ENCODE measurements around the gene MCF2L2.

The MCF2L2 gene

DNA sequence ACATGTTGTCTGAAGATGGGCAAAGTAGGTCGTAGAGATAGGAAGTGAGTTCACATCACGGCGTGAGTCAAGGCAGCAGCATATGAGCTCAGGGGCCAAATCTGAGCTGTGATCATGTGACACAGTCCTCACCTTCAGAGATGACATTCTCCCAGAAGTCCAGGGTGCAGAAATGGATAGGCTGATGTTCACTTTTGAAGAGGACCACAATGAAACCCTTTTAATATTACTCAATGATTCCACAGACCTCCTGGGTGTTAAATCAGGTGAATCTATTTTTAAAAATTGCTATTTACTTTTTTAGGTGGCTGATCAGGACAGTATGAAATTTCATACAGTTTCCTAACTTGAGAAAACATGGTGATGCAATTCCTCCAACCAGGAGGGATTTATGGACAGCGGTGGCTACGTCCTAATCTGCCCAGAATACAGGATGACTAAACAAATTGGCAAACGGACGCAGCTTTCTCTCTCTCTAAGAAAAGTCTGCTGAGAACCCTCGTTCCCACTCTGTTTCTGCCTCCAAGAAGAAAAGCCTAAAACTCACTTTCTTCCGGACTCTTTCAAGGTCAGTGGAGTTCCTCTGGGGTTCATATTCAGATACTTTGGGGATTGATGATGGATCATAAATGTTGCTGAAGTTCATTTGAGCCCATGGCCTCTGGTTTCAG, 141.0 kb downstream of the MCF2L2 start:
- no peak for DNase-seq

GRCh38 chr3:183285828-183286457, 142.5 kb downstream of the MCF2L2 start:
- peak; percentile 90 for DNase-seq

DNA sequence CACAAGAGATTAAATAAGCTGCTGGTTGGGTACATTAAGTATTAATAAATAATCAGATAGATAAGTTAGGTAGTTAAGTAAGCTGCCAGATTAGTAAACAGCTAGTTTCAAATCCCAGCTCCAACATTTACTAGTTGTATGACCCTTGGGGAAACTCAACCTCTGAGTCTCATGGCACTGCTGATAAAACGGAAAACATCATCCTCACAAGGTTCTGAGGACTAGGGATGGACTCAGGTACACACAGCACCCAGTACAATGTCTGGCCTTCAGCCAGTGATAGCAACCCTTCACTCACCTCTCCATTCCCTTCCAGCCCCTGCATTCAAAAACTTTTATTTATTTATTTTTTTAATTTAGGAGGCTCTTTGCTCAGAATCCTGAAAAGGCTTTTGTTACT, 143.1 kb downstream of the MCF2L2 start:
- DNase-seq = no peak

GRCh38 chr3:183284570-183284969, 143.8 kb downstream of the MCF2L2 start:
- no peak for DNase-seq

DNA sequence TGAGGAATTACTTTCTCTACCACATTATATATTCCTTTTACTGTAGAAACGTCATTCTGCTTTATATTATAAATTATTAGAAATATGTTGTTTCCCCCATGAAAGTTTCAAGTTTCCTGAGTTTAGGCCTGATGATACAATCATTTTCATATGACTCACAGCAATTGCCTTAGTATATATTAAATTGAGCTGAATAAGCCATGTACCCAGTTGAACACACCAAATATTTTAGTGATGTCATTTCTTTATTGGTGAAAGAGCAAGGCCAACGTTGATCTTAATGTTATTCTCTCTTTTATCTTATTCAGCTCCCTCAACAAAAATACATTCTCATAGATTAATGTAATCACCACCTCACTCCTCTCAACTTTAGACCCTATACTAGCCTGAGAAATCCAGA, 144.5 kb downstream of the MCF2L2 start:
- DNase-seq = no peak

- DNase-seq = peak; percentile 60
These were observed 147.2 kb downstream of the MCF2L2 start for GRCh38 chr3:183281126-183281797.

GRCh38 chr3:183279371-183279770, 149.0 kb downstream of the MCF2L2 start:
- DNase-seq = no peak

- no peak for DNase-seq
These were observed 149.8 kb downstream of the MCF2L2 start for GRCh38 chr3:183278479-183279088.

- no peak for DNase-seq
These were observed 151.2 kb downstream of the MCF2L2 start for GRCh38 chr3:183277260-183277659.

GRCh38 chr3:183275937-183276336, 152.5 kb downstream of the MCF2L2 start:
- no peak for DNase-seq

DNA sequence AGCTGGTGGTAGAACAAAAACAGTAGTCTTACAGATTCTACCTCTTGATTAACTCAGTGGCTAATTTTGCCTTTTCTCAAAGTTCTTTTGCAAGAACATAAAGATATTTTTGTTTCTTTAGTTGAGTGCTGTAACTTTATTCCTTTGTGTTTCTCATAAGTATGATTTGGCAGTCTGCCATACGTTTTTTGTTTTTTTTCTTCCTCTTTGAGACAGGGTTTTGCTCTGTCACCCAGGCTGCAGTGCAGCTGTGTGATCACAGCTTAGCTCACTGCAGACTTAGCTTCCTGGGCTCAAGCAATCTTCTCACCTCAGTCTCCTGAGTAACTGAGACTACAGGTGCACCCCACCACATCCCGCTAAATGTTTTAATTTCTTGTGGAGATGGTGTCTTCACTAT, 153.0 kb downstream of the MCF2L2 start:
- no peak for DNase-seq

GRCh38 chr3:183274609-183275008, 153.8 kb downstream of the MCF2L2 start:
- DNase-seq = no peak

DNA sequence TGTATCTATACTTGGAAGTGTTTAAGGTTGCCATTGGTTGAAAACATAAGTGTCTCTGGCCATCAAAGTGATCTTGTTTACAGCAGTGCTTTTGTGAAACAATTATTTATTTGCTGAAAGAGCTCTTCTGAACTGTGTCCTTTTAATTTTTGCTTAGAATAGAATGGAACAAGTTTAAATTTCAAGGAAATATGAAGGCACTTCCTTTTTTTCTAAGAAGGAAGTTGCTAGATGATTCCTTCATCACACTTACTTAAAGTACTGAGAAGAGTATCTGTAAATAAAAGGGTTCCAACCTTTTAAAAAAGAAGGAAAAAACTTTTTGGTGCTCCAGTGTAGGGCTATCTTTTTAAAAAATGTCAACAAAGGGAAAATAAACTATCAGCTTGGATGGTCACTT, 155.6 kb downstream of the MCF2L2 start:
- DNase-seq = no peak

DNA sequence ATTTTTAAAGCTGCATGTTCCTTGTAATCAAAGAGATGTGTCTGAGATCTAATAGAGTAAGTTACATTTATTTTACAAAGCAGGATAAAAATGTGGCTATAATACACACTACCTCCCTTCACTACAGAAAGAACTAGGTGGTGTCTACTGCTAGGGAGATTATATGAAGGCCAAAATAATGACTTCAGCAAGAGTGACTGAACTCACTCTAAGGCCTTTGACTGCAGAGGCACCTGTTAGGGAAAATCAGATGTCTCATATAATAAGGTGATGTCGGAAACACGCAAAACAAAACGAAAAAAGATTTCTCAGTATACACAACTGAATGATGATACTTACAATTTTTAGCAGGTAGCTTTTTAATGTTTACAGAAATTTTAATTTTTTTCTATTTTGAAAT, 156.3 kb downstream of the MCF2L2 start:
- no peak for DNase-seq

DNA sequence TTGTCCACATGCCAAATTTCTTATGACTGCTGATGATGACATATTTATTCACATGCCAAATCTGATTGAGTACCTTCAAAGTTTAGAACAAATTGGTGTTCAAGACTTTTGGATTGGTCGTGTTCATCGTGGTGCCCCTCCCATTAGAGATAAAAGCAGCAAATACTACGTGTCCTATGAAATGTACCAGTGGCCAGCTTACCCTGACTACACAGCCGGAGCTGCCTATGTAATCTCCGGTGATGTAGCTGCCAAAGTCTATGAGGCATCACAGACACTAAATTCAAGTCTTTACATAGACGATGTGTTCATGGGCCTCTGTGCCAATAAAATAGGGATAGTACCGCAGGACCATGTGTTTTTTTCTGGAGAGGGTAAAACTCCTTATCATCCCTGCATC, 158.1 kb downstream of the MCF2L2 start:
- DNase-seq = no peak

DNA sequence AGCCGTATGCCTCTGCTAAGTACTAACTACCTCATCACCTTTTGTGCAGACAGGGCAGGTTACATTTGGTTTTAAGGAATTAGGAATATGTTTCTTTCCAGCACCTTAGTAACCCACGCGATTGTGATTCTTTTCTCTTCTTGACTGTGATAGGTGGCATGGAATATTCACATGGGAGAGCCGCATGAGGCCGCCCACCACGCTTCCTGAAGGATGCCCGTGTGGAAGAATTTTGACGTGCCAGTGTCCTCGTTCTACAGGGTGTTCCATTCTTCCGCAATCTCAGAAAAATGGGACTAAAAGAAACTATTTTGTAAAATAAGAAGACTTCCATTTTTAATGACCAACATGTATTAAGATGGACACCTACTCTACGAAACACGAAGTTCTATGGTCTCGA, 159.1 kb downstream of the MCF2L2 start:
- no peak for DNase-seq

GRCh38 chr3:183268366-183268765, 160.1 kb downstream of the MCF2L2 start:
- no peak for DNase-seq

- DNase-seq = no peak
These were observed 161.3 kb downstream of the MCF2L2 start for GRCh38 chr3:183267140-183267539.

GRCh38 chr3:183266454-183266853, 162.0 kb downstream of the MCF2L2 start:
- no peak for DNase-seq

GRCh38 chr3:183265834-183266417, 162.5 kb downstream of the MCF2L2 start:
- DNase-seq = peak; percentile 69

DNA sequence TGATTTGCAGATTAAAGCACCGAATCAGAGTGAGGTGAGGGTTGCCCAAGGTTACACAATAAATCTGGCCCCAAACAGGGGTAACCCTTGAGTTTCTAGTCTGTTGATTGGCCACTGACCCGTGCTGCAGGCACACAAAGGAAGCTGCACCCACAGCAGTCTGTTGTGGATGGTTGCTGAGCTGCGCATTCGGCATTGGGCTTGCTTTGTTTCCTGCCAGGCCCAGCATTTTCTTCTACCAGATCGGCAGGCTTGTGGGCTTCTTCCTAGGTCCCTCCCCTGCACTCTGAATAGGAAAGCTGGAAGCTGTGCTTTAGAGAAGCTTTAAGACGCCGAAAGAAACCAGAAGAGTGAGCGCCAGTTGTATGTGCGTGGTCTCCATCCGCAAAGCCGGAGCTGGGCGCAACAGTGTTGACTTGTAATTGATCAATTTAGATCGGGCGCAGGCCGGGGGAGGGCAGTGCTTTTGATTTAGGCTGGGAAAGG, 163.2 kb downstream of the MCF2L2 start:
- DNase-seq = peak; percentile 70

DNA sequence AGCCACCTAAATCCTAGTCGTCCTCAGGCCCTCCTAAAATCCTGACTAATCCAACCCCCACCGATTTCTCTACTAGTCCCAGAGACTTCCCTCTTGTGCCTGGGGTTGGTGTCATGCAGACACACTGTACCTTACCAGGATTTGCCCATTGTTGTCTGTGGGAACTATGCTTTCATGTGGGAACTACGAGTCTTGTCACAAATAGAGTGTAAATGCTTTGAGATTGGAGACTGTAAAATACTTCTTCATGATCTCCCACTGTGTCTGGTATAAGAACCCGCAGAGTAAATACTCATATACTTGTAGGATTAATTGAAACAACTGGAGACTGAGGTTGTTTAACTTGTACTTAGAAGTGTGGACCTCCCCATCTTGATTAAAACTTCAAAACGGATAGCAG, 164.2 kb downstream of the MCF2L2 start:
- no peak for DNase-seq

DNA sequence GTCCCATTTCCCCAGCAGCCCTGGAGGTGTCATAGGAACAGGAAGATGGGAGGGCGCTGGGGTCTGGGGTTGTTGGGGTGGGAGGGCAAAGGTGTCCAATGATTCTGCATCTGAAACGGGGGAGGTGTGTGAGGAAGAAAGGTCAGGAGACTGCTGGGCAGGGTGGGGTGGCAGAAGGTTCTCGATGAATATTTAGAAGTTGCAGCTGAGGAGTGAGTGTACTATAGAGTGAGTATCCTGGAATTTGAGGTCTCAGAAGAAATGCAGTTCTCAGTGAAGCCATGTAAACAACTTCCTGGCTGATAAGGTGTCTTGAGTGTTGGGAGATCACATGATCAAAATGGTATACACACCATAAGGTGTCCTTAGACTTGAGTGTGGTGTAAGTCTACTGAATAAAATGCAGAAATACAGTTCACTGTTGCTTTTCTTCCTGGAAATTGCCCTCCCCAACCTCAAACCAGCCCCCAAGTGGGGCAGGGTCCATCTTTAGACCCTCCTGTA, 165.5 kb downstream of the MCF2L2 start:
- DNase-seq = no peak
